K562 (cell line): ENCODE measurements around the gene VPS18. TPM values are rescaled to one million over a fixed set of nuclear protein-coding genes. Genes with fewer than 3 reads are reported as not detected.

ENCODE experiments used
- TEAD4 ChIP-seq, 2 experiments: sonication (generic) in 1 of 2; formaldehyde crosslinking in 1 of 2; IDR thresholded peaks; 2 replicates each; pipeline versions ENCODE4 v1.6.1 to v1.8.0; 2012 to 2022; ENCODE audit warnings: borderline replicate concordance in 1 of 2, inconsistent platforms in 1 of 2, low read length in 1 of 2, mild to moderate bottlenecking in 1 of 2, missing genetic modification reagents in 1 of 2
- polyA plus RNA-seq, 8 experiments: library from polyadenylated mRNA; depleted of rRNA in 4 of 8; stranded (reverse) in 5 of 8; unstranded in 3 of 8; fragments of >200 nt; fragmentation: Nextera tagmentation in 2 of 8; fragmentation: Illumina TruSeq in 1 of 8; extraction: Ambion mirVana in 2 of 8; extraction: Trizol in 1 of 8; gene quantifications; 2 replicates each; pipeline versions ENCODE4 v1.2.1 to v1.2.3, GENCODE V29; 2011 to 2014; ENCODE audit warnings: inconsistent platforms in 1 of 8, missing spikeins in 1 of 8
- total RNA-seq, 7 experiments: library from RNA; depleted of rRNA in 6 of 7; stranded (reverse); fragments of >200 nt in 6 of 7; fragmentation: Illumina TruSeq in 2 of 7; extraction: Trizol in 2 of 7; gene quantifications; 2 replicates each; pipeline versions ENCODE4 v1.2.1 to v1.2.3, GENCODE V29; 2011 to 2021; ENCODE audit warnings: low replicate concordance in 1 of 7
- TF ChIP-seq, protein P1 (sequence below): fragments of 200-600 bp; sonication (generic); IDR thresholded peaks from one replicate; pipeline ENCODE4 v1.6.1; 2012; ENCODE audit warnings: mild to moderate bottlenecking, low read depth, low read length, inconsistent platforms

The VPS18 gene
- total and polyA plus RNA-seq, 9 of the 15 experiments (the other 6 are each of a cell fraction or from before 2014, with no cell fraction given): 0.73 to 19.9 (median 8.5) TPM

DNA sequence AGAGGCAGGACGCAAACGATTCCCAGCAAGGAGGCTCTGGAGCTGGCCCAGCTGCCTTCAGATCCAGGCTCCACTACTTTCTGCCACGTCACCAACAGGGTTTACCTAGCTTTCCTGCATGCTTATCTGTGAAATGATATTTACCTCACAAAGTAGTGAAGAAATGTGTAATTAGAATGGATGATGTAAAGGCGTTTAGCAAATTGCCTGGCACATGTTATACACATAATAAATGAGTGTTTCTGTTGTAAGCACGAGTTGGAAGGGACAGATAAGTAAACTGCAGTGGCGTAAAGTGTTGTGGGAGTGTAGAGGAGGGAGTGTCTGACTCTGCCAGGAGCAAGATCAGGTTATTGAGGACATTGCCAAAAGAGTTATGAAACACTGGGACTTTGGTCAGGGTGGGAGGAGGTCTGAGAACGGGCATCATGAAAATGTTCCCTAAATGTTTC, 55.5 kb downstream of the VPS18 start (continued):
- TF ChIP-seq, protein P1, sequence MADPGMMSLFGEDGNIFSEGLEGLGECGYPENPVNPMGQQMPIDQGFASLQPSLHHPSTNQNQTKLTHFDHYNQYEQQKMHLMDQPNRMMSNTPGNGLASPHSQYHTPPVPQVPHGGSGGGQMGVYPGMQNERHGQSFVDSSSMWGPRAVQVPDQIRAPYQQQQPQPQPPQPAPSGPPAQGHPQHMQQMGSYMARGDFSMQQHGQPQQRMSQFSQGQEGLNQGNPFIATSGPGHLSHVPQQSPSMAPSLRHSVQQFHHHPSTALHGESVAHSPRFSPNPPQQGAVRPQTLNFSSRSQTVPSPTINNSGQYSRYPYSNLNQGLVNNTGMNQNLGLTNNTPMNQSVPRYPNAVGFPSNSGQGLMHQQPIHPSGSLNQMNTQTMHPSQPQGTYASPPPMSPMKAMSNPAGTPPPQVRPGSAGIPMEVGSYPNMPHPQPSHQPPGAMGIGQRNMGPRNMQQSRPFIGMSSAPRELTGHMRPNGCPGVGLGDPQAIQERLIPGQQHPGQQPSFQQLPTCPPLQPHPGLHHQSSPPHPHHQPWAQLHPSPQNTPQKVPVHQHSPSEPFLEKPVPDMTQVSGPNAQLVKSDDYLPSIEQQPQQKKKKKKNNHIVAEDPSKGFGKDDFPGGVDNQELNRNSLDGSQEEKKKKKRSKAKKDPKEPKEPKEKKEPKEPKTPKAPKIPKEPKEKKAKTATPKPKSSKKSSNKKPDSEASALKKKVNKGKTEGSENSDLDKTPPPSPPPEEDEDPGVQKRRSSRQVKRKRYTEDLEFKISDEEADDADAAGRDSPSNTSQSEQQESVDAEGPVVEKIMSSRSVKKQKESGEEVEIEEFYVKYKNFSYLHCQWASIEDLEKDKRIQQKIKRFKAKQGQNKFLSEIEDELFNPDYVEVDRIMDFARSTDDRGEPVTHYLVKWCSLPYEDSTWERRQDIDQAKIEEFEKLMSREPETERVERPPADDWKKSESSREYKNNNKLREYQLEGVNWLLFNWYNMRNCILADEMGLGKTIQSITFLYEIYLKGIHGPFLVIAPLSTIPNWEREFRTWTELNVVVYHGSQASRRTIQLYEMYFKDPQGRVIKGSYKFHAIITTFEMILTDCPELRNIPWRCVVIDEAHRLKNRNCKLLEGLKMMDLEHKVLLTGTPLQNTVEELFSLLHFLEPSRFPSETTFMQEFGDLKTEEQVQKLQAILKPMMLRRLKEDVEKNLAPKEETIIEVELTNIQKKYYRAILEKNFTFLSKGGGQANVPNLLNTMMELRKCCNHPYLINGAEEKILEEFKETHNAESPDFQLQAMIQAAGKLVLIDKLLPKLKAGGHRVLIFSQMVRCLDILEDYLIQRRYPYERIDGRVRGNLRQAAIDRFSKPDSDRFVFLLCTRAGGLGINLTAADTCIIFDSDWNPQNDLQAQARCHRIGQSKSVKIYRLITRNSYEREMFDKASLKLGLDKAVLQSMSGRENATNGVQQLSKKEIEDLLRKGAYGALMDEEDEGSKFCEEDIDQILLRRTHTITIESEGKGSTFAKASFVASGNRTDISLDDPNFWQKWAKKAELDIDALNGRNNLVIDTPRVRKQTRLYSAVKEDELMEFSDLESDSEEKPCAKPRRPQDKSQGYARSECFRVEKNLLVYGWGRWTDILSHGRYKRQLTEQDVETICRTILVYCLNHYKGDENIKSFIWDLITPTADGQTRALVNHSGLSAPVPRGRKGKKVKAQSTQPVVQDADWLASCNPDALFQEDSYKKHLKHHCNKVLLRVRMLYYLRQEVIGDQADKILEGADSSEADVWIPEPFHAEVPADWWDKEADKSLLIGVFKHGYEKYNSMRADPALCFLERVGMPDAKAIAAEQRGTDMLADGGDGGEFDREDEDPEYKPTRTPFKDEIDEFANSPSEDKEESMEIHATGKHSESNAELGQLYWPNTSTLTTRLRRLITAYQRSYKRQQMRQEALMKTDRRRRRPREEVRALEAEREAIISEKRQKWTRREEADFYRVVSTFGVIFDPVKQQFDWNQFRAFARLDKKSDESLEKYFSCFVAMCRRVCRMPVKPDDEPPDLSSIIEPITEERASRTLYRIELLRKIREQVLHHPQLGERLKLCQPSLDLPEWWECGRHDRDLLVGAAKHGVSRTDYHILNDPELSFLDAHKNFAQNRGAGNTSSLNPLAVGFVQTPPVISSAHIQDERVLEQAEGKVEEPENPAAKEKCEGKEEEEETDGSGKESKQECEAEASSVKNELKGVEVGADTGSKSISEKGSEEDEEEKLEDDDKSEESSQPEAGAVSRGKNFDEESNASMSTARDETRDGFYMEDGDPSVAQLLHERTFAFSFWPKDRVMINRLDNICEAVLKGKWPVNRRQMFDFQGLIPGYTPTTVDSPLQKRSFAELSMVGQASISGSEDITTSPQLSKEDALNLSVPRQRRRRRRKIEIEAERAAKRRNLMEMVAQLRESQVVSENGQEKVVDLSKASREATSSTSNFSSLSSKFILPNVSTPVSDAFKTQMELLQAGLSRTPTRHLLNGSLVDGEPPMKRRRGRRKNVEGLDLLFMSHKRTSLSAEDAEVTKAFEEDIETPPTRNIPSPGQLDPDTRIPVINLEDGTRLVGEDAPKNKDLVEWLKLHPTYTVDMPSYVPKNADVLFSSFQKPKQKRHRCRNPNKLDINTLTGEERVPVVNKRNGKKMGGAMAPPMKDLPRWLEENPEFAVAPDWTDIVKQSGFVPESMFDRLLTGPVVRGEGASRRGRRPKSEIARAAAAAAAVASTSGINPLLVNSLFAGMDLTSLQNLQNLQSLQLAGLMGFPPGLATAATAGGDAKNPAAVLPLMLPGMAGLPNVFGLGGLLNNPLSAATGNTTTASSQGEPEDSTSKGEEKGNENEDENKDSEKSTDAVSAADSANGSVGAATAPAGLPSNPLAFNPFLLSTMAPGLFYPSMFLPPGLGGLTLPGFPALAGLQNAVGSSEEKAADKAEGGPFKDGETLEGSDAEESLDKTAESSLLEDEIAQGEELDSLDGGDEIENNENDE: no peak
- TF ChIP-seq TEAD4 (IDR thresholded peaks at IDR 0.05; ENCODE audit: low read length) (no peak), TEAD4 (CRISPR knock-in tag; IDR thresholded peaks at IDR 0.05; ENCODE audit: borderline replicate concordance) (no peak)
- TF ChIP-seq, all 486 proteins: peak for 15
